ACC112 (cell line): ENCODE measurements around the gene KANK3.
A peak's percentile ranks its signal among the peaks of the same experiment; 100 is the strongest.
"Not testable (repeated sequence)": the region's sequence is repeated elsewhere in the genome, so short reads cannot be mapped to it uniquely, and the experiment has no call there.

Experiments used
- H2AFZ ChIP-seq: fragments of 200-600 bp; sonication (generic); one replicate; pipeline ENCODE4 v1.6.0; 2017; ENCODE audit warnings: antibody characterized with exemption, low read length; ENCODE audit not compliant: unreplicated experiment
- H3K27ac ChIP-seq: fragments of 200-600 bp; sonication (generic); 2 replicates; pipeline ENCODE4 v1.5.1; 2014; ENCODE audit warnings: low read depth, mild to moderate bottlenecking, antibody characterized with exemption, low read length, moderate library complexity
- H3K27me3 ChIP-seq: fragments of 200-600 bp; sonication (generic); 2 replicates; pipeline ENCODE4 v1.6.1; 2014; ENCODE audit warnings: mild to moderate bottlenecking, antibody characterized with exemption, low read length, moderate library complexity, mixed read lengths; ENCODE audit not compliant: insufficient read depth
- H3K36me3 ChIP-seq: fragments of 200-600 bp; sonication (generic); 2 replicates; pipeline ENCODE4 v1.6.1; 2016; ENCODE audit warnings: mild to moderate bottlenecking, antibody characterized with exemption, low read length, moderate library complexity, mixed read lengths; ENCODE audit not compliant: insufficient read depth
- H3K4me1 ChIP-seq: fragments of 200-600 bp; sonication (generic); one replicate; pipeline ENCODE4 v1.6.1; 2016; ENCODE audit warnings: low read length, mixed read lengths; ENCODE audit not compliant: insufficient read depth, unreplicated experiment, control insufficient read depth
- H3K4me3 ChIP-seq: fragments of 200-600 bp; sonication (generic); 2 replicates; pipeline ENCODE4 v1.5.1; 2014; ENCODE audit warnings: mild to moderate bottlenecking, low read depth, low read length
- H3K79me2 ChIP-seq: fragments of 200-600 bp; sonication (generic); one replicate; pipeline ENCODE4 v1.6.0; 2016; ENCODE audit warnings: low read length; ENCODE audit not compliant: control insufficient read depth, unreplicated experiment, insufficient read depth

Gene KANK3

GRCh38 chr19:8355631-8356402 is 12.8 kb upstream of the KANK3 start:
- Histone ChIP-seq H3K4me3 (peak overlapping the region; percentile 47; the same call in 1 of the 2 replicates), H3K27me3 (no peaks in the 10 kb centered on the region), H3K4me1 (peaks cover 24% of the 10 kb centered on the region), H3K27ac (peak overlapping the region; percentile 98), H2AFZ (no peak overlapping the region), H3K36me3 (no peaks in the 10 kb centered on the region), H3K79me2 (no peaks in the 10 kb centered on the region)

GRCh38 chr19:8352845-8353244 is 9.8 kb upstream of the KANK3 start:
- H3K36me3 ChIP-seq, H3K27ac ChIP-seq, H3K27me3 ChIP-seq, H3K79me2 ChIP-seq, H3K4me3 ChIP-seq, H2AFZ ChIP-seq: not testable (repeated sequence)
- peaks cover 18% of the 10 kb centered on the region for H3K4me1 ChIP-seq

GRCh38 chr19:8352134-8352827 is 9.2 kb upstream of the KANK3 start:
- H3K4me3 ChIP-seq, result peak overlapping the region; percentile 55
- no peaks in the 10 kb centered on the region for H3K27me3 ChIP-seq
- no peak overlapping the region for H3K27ac ChIP-seq
- peak overlapping the region; percentile 12 for H2AFZ ChIP-seq
- no peaks in the 10 kb centered on the region for H3K79me2 ChIP-seq
- H3K36me3 ChIP-seq, result no peaks in the 10 kb centered on the region
- peaks cover 18% of the 10 kb centered on the region for H3K4me1 ChIP-seq

- H3K79me2 ChIP-seq, H3K27ac ChIP-seq, H2AFZ ChIP-seq, H3K4me1 ChIP-seq, H3K4me3 ChIP-seq, H3K36me3 ChIP-seq, H3K27me3 ChIP-seq: not testable (repeated sequence)
Measured at GRCh38 chr19:8349629-8350372, 6.7 kb upstream of the KANK3 start.

- no peaks in the 10 kb centered on the region for H3K4me1 ChIP-seq
- H2AFZ ChIP-seq, result no peak overlapping the region
- peak overlapping the region; percentile 63; the same call in 1 of the 2 replicates for H3K4me3 ChIP-seq
- no peaks in the 10 kb centered on the region for H3K79me2 ChIP-seq
- H3K36me3 ChIP-seq, result no peaks in the 10 kb centered on the region
- no peak overlapping the region for H3K27ac ChIP-seq
- H3K27me3 ChIP-seq, result peaks cover 10% of the 10 kb centered on the region; the same call in 1 of the 2 replicates
Measured at GRCh38 chr19:8343483-8343844, 402 bp upstream of the KANK3 start.

GRCh38 chr19:8342316-8342683 is 762 bp downstream of the KANK3 start:
- Histone ChIP-seq H3K4me3 (no peak overlapping the region), H3K4me1 (no peaks in the 10 kb centered on the region), H3K27me3 (peaks cover 10% of the 10 kb centered on the region; the same call in 1 of the 2 replicates), H3K27ac (no peak overlapping the region), H2AFZ (no peak overlapping the region), H3K79me2 (no peaks in the 10 kb centered on the region), H3K36me3 (no peaks in the 10 kb centered on the region)

GRCh38 chr19:8341504-8341903 is 1.6 kb downstream of the KANK3 start:
- H3K27ac ChIP-seq, H3K4me1 ChIP-seq, H2AFZ ChIP-seq, H3K79me2 ChIP-seq, H3K36me3 ChIP-seq, H3K4me3 ChIP-seq: not testable (repeated sequence)
- H3K27me3 ChIP-seq, result peaks cover 10% of the 10 kb centered on the region; the same call in 1 of the 2 replicates

- Histone ChIP-seq H3K4me1 (no peaks in the 10 kb centered on the region), H2AFZ (no peak overlapping the region), H3K36me3 (no peaks in the 10 kb centered on the region), H3K27ac (no peak overlapping the region), H3K79me2 (no peaks in the 10 kb centered on the region), H3K4me3 (no peak overlapping the region), H3K27me3 (peaks cover 15% of the 10 kb centered on the region; the same call in 1 of the 2 replicates)
Measured at GRCh38 chr19:8340341-8341096, 2.5 kb downstream of the KANK3 start.

GRCh38 chr19:8338835-8339234 is 4.2 kb downstream of the KANK3 start:
- no peaks in the 10 kb centered on the region for H3K36me3 ChIP-seq
- no peak overlapping the region for H3K27ac ChIP-seq
- peaks cover 27% of the 10 kb centered on the region for H3K27me3 ChIP-seq
- H2AFZ ChIP-seq, result no peak overlapping the region
- no peak overlapping the region for H3K4me3 ChIP-seq
- no peaks in the 10 kb centered on the region for H3K4me1 ChIP-seq
- H3K79me2 ChIP-seq, result no peaks in the 10 kb centered on the region

- Histone ChIP-seq H3K4me1 (no peaks in the 10 kb centered on the region), H3K79me2 (no peaks in the 10 kb centered on the region), H3K27ac (no peak overlapping the region), H3K4me3 (no peak overlapping the region), H3K36me3 (no peaks in the 10 kb centered on the region), H2AFZ (no peak overlapping the region), H3K27me3 (peaks cover 34% of the 10 kb centered on the region)
Measured at GRCh38 chr19:8337728-8338127, 5.3 kb downstream of the KANK3 start.
